Spleen (tissue), 11 donors: ENCODE results near the gene CALCB. TPM values are rescaled to one million over a fixed set of nuclear protein-coding genes. Genes with fewer than 3 reads are reported as not detected.

ENCODE experiments used
- DNase-seq: peaks from one replicate; pipeline ENCODE4 v3.0.0-alpha.2; 2020
- H3K27ac ChIP-seq, 8 donors: fragments of 200-600 bp; sonication (generic) in 7 of 8; 1 replicate in 4 of 8; 2 replicates in 4 of 8; pipeline versions ENCODE4 v1.5.0 to v1.8.0; 2016 to 2021; ENCODE audit warnings: inconsistent platforms in 4 of 8, mild to moderate bottlenecking in 4 of 8, moderate library complexity in 1 of 8
- H3K27me3 ChIP-seq, 7 donors: fragments of 200-600 bp; sonication (generic) in 6 of 7; replicated peaks in 1 of 7; 1 replicate in 4 of 7; 2 replicates in 3 of 7; pipeline versions ENCODE4 v1.5.0 to v1.8.0; 2016 to 2021; ENCODE audit warnings: inconsistent platforms in 3 of 7, mild to moderate bottlenecking in 1 of 7
- H3K36me3 ChIP-seq, 6 donors: fragments of 200-600 bp; sonication (generic) in 5 of 6; 1 replicate in 4 of 6; 2 replicates in 2 of 6; pipeline versions ENCODE4 v1.5.0 to v1.8.0; 2016 to 2021; ENCODE audit warnings: inconsistent platforms in 2 of 6
- H3K4me1 ChIP-seq, 6 donors: fragments of 200-600 bp; sonication (generic) in 5 of 6; 1 replicate in 3 of 6; 2 replicates in 3 of 6; pipeline versions ENCODE4 v1.5.0 to v1.8.0; 2016 to 2021; ENCODE audit warnings: inconsistent platforms in 3 of 6
- H3K4me3 ChIP-seq, 8 donors: fragments of 200-600 bp; sonication (generic) in 7 of 8; 1 replicate in 4 of 8; 2 replicates in 4 of 8; pipeline versions ENCODE4 v1.5.0 to v1.8.0; 2016 to 2021; ENCODE audit warnings: inconsistent platforms in 4 of 8, mild to moderate bottlenecking in 4 of 8, moderate library complexity in 2 of 8
- H3K9me3 ChIP-seq, 8 donors: fragments of 200-600 bp; sonication (generic) in 7 of 8; 1 replicate in 4 of 8; 2 replicates in 4 of 8; pipeline versions ENCODE4 v1.5.0 to v1.8.0; 2016 to 2021; ENCODE audit warnings: inconsistent platforms in 4 of 8
- POLR2A ChIP-seq, 3 donors: fragments of 450-650 bp; IDR thresholded peaks; one replicate each; pipeline ENCODE4 v1.5.1; 2017; ENCODE audit warnings: antibody characterized with exemption in 3 of 3, mild to moderate bottlenecking in 1 of 3
- POLR2AphosphoS5 ChIP-seq, 3 donors: sonication (generic); formaldehyde crosslinking; IDR thresholded peaks; one replicate each; pipeline ENCODE4 v1.5.1; 2017; ENCODE audit warnings: antibody characterized with exemption in 3 of 3
- WGBS, 5 donors: extraction: QIAGEN DNeasy Blood & Tissue Kit in 3 of 5; methylation state at CpG; one replicate each; pipeline versions ENCODE4 v1.1.5 to v1.1.7; 2013 to 2018; 5-methylcytosine and 5-hydroxymethylcytosine counted together
- intact Hi-C: fragments of 100-400 bp; cut with DNase I; formaldehyde crosslinking; loops from one replicate; pipeline ENCODE4 v1.15.0; 2023; ENCODE audit warnings: low total_unique reads
- polyA plus RNA-seq, 3 donors: library from polyadenylated mRNA; stranded (reverse); fragments of 200-250 nt; gene quantifications; one replicate each; pipeline ENCODE4 v1.2.1, GENCODE V29; 2013
- total RNA-seq, 7 donors: library from RNA; depleted of rRNA in 3 of 7; stranded (reverse); fragments of >200 nt in 3 of 7; fragmentation: NEBNext Ultra II Directional in 4 of 7; extraction: Animal tissue kit (Norgen Biotek cat#: 25700) in 4 of 7; gene quantifications; one replicate each; pipeline versions ENCODE4 v1.1.0 to v1.2.1, GENCODE V29; 2016 to 2021
- TF ChIP-seq, protein P1 (sequence below), 11 experiments: fragments of 200-600 bp in 7 of 11; fragments of 450-650 bp in 4 of 11; sonication (generic) in 4 of 11; IDR thresholded peaks in 8 of 11; conservative IDR thresholded peaks in 3 of 11; 1 replicate in 7 of 11; 2 replicates in 4 of 11; pipeline versions ENCODE4 v1.4.0 to v1.8.0; 2016 to 2021; ENCODE audit warnings: antibody characterized with exemption in 11 of 11, inconsistent platforms in 4 of 11, mild to moderate bottlenecking in 1 of 11
- donor health status: healthy with polysubstance abuse.
- donor health status: DM: no; HTN: no; CAD: no; lungs with moderate emphysema.
- donor health status: DM: no; HTN: no; CAD: no.
- donor health status: Bipolar disorder and iron deficiency.
- donor health status: healthy.
- donor health status: DM: no; HTN: no; CAD: no.
- donor health status: DM: yes; HTN: yes; CAD: no.

CALCB gene
- total and polyA plus RNA-seq, 10 donors = 0.03 to 1.2 (median 0.41) TPM; not detected in 2

DNA sequence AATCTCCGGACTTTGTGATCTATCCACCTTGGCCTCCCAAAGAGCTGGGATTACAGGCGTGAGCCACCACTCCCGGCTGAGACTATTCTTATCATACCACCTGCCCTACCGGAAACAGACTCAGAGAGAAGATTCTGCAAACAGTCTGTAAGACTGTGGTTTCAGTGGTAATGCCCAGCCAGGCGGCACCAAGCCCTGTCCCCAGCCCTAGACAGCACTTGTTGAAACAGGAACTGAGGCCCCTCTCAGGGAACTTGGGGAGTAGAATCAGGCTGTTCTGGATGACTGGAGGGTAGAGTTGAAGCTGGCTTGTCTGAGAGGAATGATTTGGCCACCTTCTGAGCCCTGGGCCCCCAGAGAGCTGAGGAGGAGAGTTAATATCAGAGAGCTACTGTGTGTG lies 40.0 kb downstream of the CALCB start:
- Histone ChIP-seq H3K9me3 (no peaks in the 10 kb centered on the region), H3K36me3 (no peaks in the 10 kb centered on the region), H3K27ac (no peak overlapping the region), H3K4me1 (peaks cover 0 to 37% (median 22%) of the 10 kb centered on the region in 6 donors), H3K4me3 (no peak overlapping the region), H3K27me3 (peaks cover 0 to 47% (median 20%) of the 10 kb centered on the region in 7 donors)
- peak; percentile 89 for DNase-seq
- TF ChIP-seq POLR2A (IDR thresholded peaks at IDR 0.05) (no peak), POLR2AphosphoS5 (IDR thresholded peaks at IDR 0.05) (peak in 2 of 3 donors; percentile 48 to 49)
- TF ChIP-seq, protein P1, sequence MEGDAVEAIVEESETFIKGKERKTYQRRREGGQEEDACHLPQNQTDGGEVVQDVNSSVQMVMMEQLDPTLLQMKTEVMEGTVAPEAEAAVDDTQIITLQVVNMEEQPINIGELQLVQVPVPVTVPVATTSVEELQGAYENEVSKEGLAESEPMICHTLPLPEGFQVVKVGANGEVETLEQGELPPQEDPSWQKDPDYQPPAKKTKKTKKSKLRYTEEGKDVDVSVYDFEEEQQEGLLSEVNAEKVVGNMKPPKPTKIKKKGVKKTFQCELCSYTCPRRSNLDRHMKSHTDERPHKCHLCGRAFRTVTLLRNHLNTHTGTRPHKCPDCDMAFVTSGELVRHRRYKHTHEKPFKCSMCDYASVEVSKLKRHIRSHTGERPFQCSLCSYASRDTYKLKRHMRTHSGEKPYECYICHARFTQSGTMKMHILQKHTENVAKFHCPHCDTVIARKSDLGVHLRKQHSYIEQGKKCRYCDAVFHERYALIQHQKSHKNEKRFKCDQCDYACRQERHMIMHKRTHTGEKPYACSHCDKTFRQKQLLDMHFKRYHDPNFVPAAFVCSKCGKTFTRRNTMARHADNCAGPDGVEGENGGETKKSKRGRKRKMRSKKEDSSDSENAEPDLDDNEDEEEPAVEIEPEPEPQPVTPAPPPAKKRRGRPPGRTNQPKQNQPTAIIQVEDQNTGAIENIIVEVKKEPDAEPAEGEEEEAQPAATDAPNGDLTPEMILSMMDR (IDR thresholded peaks at IDR 0.05 in 8 of 11, conservative IDR thresholded peaks at IDR 0.05 in 3 of 11) = no peak
- WGBS, 5 donors = 27 to 45% (median 32%) methylated on average over 1 to 5 of the region's 5 CpGs
- intact Hi-C loops = no loop called here

DNA sequence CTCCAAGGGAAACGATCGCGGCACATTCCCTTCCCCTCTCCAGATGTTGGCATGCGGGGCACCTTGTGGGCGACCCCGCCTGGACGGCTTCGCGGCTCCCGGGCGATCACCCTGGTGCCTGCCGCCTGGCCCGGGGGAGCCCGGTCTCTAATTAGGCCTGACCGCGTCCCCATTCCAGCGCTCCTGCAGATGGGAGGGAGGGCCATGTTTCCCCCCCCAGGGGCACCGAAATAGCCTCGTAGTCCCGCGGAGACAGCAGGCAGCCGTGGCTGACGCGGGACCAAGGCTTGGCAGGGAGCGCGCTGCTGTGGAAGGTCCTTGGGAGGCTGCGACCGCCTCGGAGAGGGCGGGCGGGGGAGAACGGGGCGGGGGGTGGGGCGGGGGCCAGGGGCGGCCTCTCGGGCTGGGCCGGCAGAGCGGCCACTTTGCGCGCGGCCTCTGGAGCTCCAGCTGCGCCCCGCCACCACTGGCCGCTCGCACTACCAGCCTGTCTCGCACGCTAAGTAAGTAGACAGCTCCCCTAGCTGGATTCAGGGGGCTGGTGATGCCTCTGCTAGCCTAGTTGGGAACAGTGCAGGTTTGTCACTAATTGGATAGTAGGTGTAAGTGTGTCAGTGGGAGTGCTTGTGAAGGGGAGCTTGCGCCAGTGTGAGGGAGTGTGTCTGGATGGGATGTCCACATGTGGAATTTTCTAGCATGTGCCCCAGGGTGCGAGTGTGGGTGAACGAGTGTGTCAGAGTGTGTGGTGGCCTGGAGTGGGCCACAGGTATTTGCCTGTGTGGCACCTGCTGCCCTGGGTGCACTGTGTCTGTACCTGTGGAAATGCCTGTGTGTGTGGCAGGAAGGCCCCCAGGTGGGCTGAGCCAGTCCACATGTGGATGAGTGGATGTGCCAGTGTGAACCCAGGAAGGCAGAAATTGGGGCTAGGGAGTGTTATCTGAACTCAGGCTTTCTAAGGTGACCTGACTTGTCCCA lies 41.4 kb downstream of the CALCB start, which contains the start of gene INSC:
Gene INSC, plus strand, starts transcription at position 423 of the 975 bp plus-strand sequence. CDS start 34,252 bp downstream, outside the sequence.
- TF ChIP-seq POLR2AphosphoS5 (IDR thresholded peaks at IDR 0.05) (no peak), POLR2A (IDR thresholded peaks at IDR 0.05) (no peak)
- TF ChIP-seq, protein P1 (IDR thresholded peaks at IDR 0.05 in 8 of 11, conservative IDR thresholded peaks at IDR 0.05 in 3 of 11) = no peak
- intact Hi-C loops = no loop called here
- no peaks in the 10 kb centered on the region for H3K9me3 ChIP-seq
- WGBS, 5 donors = 7 to 12% (median 7%) methylated on average over 24 to 50 of the region's 50 CpGs
- no peaks in the 10 kb centered on the region for H3K36me3 ChIP-seq
- H3K27me3 ChIP-seq = peaks cover 0 to 60% (median 20%) of the 10 kb centered on the region in 7 donors
- DNase-seq = no peak
- H3K4me1 ChIP-seq = peaks cover 0 to 36% (median 22%) of the 10 kb centered on the region in 6 donors
- no peak within 1 kb of the TSS for H3K27ac ChIP-seq
- H3K4me3 ChIP-seq = peak within 1 kb of the TSS in 4 of 8 donors; percentile 15 to 54 (median 22)

DNA sequence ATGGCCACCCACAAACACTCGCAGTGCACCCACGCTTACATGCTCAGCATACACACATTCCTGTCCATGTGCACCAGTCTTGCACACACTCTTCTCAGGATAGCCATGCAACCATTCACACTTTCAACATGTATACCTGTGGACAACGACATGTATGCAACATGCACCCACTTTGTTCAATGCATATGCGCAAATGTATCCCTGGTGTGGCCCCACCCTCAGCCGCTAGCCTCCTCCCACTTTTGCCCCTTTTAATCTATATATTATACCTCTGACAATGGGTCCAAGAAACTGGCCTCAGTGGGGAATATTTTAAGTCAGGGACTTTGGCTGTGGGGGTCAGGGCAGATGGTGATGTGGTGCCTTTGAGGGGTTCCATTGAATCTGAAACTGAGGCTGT lies 42.3 kb downstream of the CALCB start:
- intact Hi-C loops = no loop called here
- DNase-seq = no peak
- no peak overlapping the region for H3K4me3 ChIP-seq
- peaks cover 0 to 36% (median 22%) of the 10 kb centered on the region in 6 donors for H3K4me1 ChIP-seq
- 94 to 99% (median 95%) methylated on average over 5 of the region's 5 CpGs for WGBS, 5 donors
- no peak for TF ChIP-seq POLR2A (IDR thresholded peaks at IDR 0.05)
- no peak for TF ChIP-seq POLR2AphosphoS5 (IDR thresholded peaks at IDR 0.05)
- TF ChIP-seq, protein P1 (IDR thresholded peaks at IDR 0.05 in 8 of 11, conservative IDR thresholded peaks at IDR 0.05 in 3 of 11) = no peak
- no peaks in the 10 kb centered on the region for H3K36me3 ChIP-seq
- no peaks in the 10 kb centered on the region for H3K9me3 ChIP-seq
- H3K27ac ChIP-seq = no peak overlapping the region
- H3K27me3 ChIP-seq = peaks cover 0 to 60% (median 20%) of the 10 kb centered on the region in 7 donors

DNA sequence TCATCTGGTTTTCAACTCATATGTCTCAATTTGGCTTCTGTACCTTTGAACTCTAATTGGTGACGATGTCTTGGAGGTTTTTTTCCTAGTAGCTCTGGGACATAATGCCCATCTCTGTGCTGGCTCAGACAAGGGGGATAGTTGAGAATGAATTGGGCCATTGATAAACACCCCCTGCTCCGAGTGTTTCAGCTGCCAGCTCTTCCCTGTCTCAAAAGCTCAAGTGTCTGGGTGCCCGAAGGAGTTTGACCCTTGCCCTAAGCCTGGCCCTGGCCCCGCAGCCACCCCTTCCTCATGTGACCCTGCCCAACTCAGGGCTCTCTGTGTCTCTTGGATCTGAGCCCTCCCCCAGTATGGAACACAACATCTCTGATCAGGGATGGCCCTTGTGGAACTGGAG lies 44.4 kb downstream of the CALCB start:
- H3K36me3 ChIP-seq = no peaks in the 10 kb centered on the region
- H3K9me3 ChIP-seq = no peaks in the 10 kb centered on the region
- no peak overlapping the region for H3K27ac ChIP-seq
- no peak overlapping the region for H3K4me3 ChIP-seq
- H3K27me3 ChIP-seq = peaks cover 0 to 60% (median 20%) of the 10 kb centered on the region in 7 donors
- H3K4me1 ChIP-seq = peaks cover 0 to 29% (median 21%) of the 10 kb centered on the region in 6 donors
- intact Hi-C loops = no loop called here
- TF ChIP-seq POLR2A (IDR thresholded peaks at IDR 0.05) (no peak), POLR2AphosphoS5 (IDR thresholded peaks at IDR 0.05) (no peak)
- TF ChIP-seq, protein P1 (IDR thresholded peaks at IDR 0.05 in 8 of 11, conservative IDR thresholded peaks at IDR 0.05 in 3 of 11) = no peak
- 71 to 85% (median 79%) methylated on average over 4 of the region's 4 CpGs for WGBS, 5 donors
- DNase-seq = no peak
